Mesodermal cell (in vitro differentiated cells): ENCODE measurements around the gene IQGAP1.

Source experiments
- H3K27ac ChIP-seq: 2 replicates; pipeline ENCODE4 v1.7.0; 2013; ENCODE audit warnings: mild to moderate bottlenecking, low read depth, low read length, moderate library complexity; ENCODE audit not compliant: severe bottlenecking
- H3K36me3 ChIP-seq: 2 replicates; pipeline ENCODE4 v1.7.1; 2013; ENCODE audit warnings: mild to moderate bottlenecking, low read length, moderate library complexity; ENCODE audit not compliant: control insufficient read depth, insufficient read depth
- H3K4me1 ChIP-seq: one replicate; pipeline ENCODE4 v1.7.1; 2013; ENCODE audit warnings: mild to moderate bottlenecking, low read length; ENCODE audit not compliant: insufficient read depth, control insufficient read depth, poor library complexity, severe bottlenecking
- H3K4me3 ChIP-seq: 2 replicates; pipeline ENCODE4 v1.7.0; 2013; ENCODE audit warnings: low read length, control low read depth, mild to moderate bottlenecking; ENCODE audit not compliant: insufficient read depth, poor library complexity, severe bottlenecking; ENCODE audit errors: extremely low read depth
- H3K9me3 ChIP-seq: 2 replicates; pipeline ENCODE4 v1.7.1; 2013; ENCODE audit warnings: mild to moderate bottlenecking, low read length, moderate library complexity; ENCODE audit not compliant: control insufficient read depth
- WGBS, 2 experiments: methylation state at CpG; one replicate each; pipeline ENCODE4 v1.1.5; 2013; ENCODE audit warnings: missing lambda C conversion rate in 2 of 2; ENCODE audit not compliant: insufficient coverage in 2 of 2; 5-methylcytosine and 5-hydroxymethylcytosine counted together

The IQGAP1 gene

DNA sequence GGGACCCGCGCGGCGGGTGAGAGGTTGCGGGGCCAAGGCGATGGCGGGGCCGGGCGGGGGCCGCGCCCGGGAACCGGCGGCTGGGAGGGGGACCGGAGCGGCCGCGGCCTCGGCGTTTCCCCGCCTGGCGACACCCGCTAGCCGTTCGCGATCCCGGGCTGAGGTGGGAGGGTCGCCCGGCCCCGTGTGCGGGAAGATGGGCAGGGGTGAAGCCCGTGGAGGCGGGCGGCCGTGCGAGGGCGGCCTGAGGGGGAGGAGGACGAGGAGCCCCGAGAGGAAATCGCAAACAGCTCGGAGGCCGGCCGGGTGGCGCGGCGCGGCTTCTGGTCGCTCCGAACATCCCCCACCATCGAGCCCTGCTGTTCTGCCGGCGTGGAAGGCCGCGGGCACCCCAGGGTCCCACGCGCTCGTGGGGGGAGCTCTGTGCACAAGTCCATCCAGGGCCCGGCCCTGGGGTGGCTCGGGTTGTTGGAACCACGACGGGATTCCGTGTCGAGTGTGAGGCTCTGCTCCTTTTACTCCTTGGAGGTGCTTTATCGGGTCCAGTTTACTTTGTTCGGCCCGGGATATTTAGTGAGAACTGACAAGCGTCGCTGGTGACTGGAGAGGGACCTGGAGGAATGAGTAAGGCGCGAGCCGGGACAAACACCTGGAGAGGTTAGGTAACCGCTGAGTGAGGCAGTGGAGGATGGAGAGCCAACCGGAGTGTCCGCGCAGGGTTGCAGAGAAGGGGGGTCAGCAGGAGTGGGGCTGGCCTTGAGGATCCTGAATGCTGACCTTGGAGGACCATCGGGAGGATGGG, 142.4 kb downstream of the IQGAP1 start:
- H3K27ac ChIP-seq: no peak overlapping the region
- 1% methylated on average over 46 to 66 of the region's 76 CpGs for WGBS, 2 experiments

DNA sequence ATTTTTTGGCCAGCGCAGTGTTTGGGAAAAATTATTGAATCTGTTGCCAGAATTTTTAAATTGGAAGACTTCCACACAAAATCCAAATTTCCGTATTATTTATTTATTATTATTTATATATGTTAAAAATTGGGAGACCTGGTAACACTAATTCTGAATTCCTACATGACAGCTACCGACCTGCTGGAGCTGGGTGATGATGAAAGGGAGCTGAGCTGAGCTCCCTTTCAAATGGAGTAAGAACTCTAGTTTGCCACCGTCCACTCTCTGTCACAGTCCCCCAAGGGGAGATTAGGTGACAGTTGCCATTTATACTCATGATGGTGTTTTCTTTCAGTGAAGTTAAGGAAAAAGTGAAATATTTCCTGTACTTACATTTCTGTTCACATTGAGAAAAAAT, 143.1 kb downstream of the IQGAP1 start:
- WGBS, 2 experiments: no CpG with 5 or more reads among the region's 4 CpGs
- H3K9me3 ChIP-seq: no peaks in the 10 kb centered on the region
- no peaks in the 10 kb centered on the region for H3K4me1 ChIP-seq
- no peak overlapping the region for H3K27ac ChIP-seq
- H3K4me3 ChIP-seq: peak overlapping the region; percentile 64
- H3K36me3 ChIP-seq: no peaks in the 10 kb centered on the region

More for the DNA sequence above, 142.4 kb downstream of the IQGAP1 start:
- H3K4me1 ChIP-seq: no peaks in the 10 kb centered on the region
- H3K4me3 ChIP-seq: peak overlapping the region; percentile 64
- no peaks in the 10 kb centered on the region for H3K9me3 ChIP-seq
- no peaks in the 10 kb centered on the region for H3K36me3 ChIP-seq

DNA sequence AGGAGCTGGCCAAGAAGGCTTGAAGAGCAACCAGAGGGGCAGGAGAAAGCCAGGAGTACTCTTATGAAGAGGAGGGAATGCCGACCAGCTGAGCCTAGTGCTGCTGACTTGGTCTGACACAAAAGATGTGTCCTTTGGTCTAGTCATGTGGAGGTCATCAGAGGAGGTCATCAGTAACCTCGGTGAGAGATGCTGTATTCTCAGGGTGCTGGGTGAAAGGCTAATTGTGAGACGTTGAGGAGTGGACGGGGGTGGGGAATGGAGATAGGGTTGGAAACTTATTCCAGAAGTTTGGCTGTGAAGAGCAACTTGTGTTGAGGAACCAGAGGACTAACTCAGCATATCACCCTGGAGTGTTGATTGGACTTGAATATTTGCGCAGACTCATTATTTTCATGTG, 147.2 kb downstream of the IQGAP1 start:
- Histone ChIP-seq H3K27ac (no peak overlapping the region), H3K9me3 (no peaks in the 10 kb centered on the region), H3K4me1 (no peaks in the 10 kb centered on the region), H3K36me3 (peaks cover 3% of the 10 kb centered on the region), H3K4me3 (no peak overlapping the region)
- 94 to 100% methylated on average over 1 to 4 of the region's 5 CpGs for WGBS, 2 experiments

DNA sequence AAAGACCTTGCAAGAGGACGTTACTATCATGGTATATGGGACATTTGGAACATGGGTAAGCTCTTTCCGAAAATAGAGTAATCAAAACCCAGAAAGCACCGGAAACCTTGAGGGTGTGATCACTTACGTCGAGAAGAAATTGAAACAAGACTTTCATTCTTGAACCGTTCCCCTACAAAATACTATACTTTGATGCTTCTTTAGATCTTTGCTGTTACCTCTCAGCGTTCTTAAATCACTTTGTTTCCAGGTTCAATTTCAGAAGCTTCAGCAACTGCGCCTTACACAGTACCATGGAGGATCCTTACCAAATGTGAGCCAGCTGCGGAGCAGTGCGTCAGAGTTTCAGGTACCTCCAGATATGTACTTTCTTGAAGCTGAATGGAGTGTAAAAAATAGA, 151.7 kb downstream of the IQGAP1 start:
- no peak overlapping the region for H3K4me3 ChIP-seq
- WGBS, 2 experiments: 96 to 97% methylated on average over 9 of the region's 10 CpGs
- H3K27ac ChIP-seq: no peak overlapping the region
- H3K4me1 ChIP-seq: no peaks in the 10 kb centered on the region
- H3K36me3 ChIP-seq: peaks cover 3% of the 10 kb centered on the region
- H3K9me3 ChIP-seq: no peaks in the 10 kb centered on the region

DNA sequence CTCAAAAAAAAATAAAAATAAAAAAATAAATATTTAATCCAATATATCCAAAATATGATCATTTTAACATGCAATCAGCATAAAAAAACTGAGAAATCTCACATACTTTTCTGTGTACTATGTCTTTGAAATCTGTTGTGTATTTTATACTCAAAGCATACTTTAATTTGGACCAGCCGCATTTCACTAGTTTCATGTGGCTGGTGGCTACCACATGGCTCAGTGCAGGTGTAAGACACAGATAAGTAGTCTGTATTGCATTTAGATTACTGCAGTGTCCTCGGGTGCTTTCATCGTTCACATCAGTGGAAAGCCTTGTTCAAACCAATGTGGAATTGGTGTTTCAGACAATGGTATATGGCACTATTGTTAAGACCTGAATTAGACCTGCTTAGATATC, 152.7 kb downstream of the IQGAP1 start:
- H3K4me1 ChIP-seq: no peaks in the 10 kb centered on the region
- H3K36me3 ChIP-seq: peaks cover 3% of the 10 kb centered on the region
- H3K27ac ChIP-seq: no peak overlapping the region
- H3K9me3 ChIP-seq: no peaks in the 10 kb centered on the region
- WGBS, 2 experiments: 75 to 88% methylated on average over 2 to 3 of the region's 3 CpGs
- H3K4me3 ChIP-seq: no peak overlapping the region

DNA sequence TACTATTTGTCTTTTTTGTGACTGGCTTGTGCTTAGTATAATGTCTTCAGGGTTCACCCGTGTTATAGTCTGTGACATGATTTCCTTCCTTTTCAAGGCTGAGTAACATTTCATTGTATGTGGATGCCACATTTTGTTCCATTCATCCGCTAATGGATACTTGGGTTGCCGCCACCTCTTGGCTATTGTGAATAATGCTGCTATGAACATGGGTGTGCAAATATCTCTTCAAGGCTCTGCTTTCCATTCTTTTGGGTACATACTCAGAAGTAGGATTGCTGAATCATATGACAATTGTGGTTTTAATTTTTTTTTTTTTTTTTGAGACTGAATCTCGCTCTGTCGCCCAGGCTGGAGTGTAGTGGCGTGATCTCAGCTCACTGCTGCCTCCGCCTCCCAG, 157.1 kb downstream of the IQGAP1 start:
- H3K27ac ChIP-seq: no peak overlapping the region
- WGBS, 2 experiments: 91 to 95% methylated on average over 6 of the region's 7 CpGs
- H3K4me3 ChIP-seq: no peak overlapping the region
- no peaks in the 10 kb centered on the region for H3K9me3 ChIP-seq
- no peaks in the 10 kb centered on the region for H3K4me1 ChIP-seq
- no peaks in the 10 kb centered on the region for H3K36me3 ChIP-seq

DNA sequence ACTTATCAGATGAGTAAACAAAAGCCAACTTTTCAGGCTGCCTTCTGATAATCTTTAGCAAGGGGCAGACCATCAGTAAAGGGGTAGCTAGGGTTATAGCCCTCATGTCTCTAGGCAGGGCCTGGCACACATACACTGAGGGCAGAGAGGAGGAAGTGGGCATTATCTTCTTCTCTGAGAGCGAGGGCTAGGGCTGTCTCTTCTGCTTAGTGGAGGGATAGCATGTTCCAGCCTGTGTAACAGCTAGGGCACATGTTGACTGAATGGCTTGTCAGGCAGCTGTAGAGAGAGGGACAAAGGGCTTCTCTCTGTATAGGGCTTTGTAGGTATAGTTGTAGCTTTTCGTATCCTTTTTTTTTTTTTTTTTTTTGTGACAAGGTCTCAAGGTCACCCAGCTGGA, 159.5 kb downstream of the IQGAP1 start:
- Histone ChIP-seq H3K4me3 (no peak overlapping the region), H3K9me3 (no peaks in the 10 kb centered on the region), H3K4me1 (peaks cover 10% of the 10 kb centered on the region), H3K27ac (no peak overlapping the region), H3K36me3 (no peaks in the 10 kb centered on the region)
- 64 to 100% methylated on average over 1 to 2 of the region's 2 CpGs for WGBS, 2 experiments

DNA sequence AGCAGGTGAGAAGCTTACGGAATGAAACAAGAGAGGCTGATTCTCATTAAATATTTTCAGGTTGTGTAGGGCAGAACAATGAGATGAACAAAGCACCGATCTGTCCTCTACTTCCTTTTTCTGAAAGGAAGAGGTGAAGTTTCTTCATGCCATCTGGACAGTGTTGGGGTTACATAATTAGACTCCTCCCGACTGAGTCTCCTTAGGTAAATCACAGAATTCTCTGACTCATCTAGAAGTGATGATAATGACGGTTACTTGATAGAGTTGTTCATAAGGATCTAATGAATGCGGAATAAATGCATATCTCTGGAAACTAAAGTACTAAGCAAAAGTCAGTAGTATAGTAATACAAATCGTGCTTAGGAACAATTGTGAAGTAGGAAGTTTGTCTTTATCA, 162.9 kb downstream of the IQGAP1 start:
- WGBS, 2 experiments: 88 to 100% methylated on average over 2 to 4 of the region's 6 CpGs
- H3K36me3 ChIP-seq: no peaks in the 10 kb centered on the region

More for the DNA sequence above, 162.9 kb downstream of the IQGAP1 start:
- Histone ChIP-seq H3K4me1 (peaks cover 19% of the 10 kb centered on the region), H3K27ac (no peak overlapping the region), H3K4me3 (no peak overlapping the region), H3K9me3 (no peaks in the 10 kb centered on the region)
